Cerebellar cortex (tissue), 1 donor: Measurements from ENCODE around the gene SHMT1.

ENCODE experiments used
- DNase-seq: peaks from one replicate; pipeline ENCODE4 v3.0.0-alpha.2; 2015; ENCODE audit warnings: low spot score

SHMT1 gene

DNA sequence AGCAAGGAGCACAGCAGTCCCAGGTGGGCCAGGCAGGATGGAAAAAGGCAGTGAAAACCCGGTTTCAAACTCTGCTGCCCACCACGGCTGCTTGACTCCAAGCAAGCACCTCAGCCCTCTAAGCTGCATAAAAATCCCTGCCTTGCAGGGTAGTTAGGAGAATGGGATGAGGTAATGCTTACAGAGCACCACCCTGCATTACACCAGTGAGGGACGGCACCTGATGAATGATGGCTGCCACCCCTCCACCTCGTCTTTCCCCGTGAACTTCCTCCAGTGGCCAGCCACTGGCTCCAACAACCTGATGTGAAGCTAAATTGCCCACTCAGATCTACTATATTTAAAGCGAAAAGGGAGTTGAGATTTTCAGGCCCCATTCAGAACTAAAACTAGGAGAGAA is 81.6 kb downstream of the SHMT1 start:
- no peak for DNase-seq

DNA sequence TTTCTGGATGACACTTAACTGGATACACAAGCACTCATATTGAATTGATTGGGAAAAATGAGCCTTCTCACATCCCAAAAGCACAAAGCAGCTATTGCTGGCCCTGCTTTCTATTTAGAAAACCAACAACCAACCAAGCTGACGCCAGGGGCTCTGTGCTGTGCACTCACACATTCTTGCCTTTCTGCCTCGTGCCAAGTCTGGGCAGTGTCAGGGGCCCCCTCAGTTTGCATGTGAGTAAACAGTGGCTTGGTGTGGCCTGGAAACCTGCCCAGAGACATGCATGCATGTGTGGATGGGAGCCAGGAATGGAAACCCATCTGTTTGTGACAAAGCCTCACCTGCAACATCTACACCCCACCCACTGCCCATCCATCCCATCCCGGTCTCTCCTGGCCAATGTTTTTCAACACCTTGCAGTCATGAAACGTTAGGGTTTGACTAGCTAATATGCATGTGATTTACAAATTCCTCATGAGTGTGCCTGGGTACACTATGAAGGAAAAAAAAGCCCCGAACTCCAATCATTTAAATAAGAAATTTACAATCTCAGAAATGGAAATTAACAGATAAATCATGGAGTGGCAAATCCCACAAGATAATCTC is 82.5 kb downstream of the SHMT1 start:
- peak; percentile 27 for DNase-seq

DNA sequence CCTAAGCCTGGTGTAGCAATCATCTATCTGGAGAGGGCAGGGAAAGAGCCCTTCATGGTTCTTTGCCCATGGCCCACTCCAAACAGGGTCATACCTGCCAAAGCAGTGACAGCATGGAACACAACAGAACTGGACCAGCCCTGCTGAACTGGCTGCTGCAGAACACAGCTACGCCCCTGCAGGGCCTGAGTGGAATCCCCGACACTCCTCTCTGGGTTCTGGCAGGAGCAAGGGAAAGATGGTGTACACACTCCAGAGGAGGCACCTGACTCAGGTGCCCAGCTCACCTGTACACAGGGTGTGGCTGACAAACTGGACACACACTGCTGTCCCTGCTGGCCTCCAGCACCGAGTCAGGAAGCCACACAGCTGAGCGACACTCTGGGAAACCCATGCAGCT is 83.1 kb downstream of the SHMT1 start:
- no peak for DNase-seq

DNA sequence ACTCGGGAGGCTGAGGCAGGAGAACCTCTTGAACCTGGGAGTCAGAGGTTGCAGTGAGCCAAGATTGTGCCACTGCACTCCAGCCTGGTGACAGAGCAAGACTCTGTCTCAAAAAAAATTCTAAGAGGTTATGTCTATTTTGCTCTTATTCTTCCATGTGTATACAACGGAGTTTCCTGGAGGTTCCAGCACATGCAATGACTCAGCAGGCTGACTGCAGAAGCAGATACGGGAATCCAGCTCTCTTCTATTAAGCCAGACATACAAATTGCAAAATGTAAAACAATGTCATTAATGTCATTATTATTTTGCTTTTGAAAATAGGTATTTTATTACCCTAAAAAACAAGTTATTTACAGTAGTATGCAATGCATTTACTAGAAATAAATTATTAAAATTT is 84.5 kb downstream of the SHMT1 start:
- no peak for DNase-seq
